MCF 10A (cell line): Measurements from ENCODE around the gene TNFSF9. TPM values are rescaled to one million over a fixed set of nuclear protein-coding genes. Genes with fewer than 3 reads are reported as not detected.

Source experiments
- BruUV-seq: library from RNA; stranded (reverse); fragments of 400-500 nt; replicated peaks from 2 replicates; lab custom pipeline; 2021; lab: Mats Ljungman, UMichigan
- CTCF ChIA-PET: fragments of 300-600 bp; sonication (Branson Sonifier 250); formaldehyde crosslinking; extraction: SDS; loops from one replicate; lab custom pipeline; 2021; ENCODE audit warnings: antibody characterized with exemption, inconsistent platforms; lab: Yijun Ruan, JAX
- POLR2A ChIA-PET: fragments of 300-600, 350-650 bp; sonication (Branson Sonifier 250); formaldehyde crosslinking; extraction: SDS; loops from one replicate; lab custom pipeline; 2020; ENCODE audit warnings: antibody characterized with exemption, inconsistent platforms; lab: Yijun Ruan, JAX
- DNase-seq: peaks from one replicate; pipeline ENCODE4 v3.0.0-alpha.2; 2018; ENCODE audit not compliant: unreplicated experiment
- H3K27ac Mint-ChIP-seq: one replicate; pipeline ENCODE4 v1.8.0; 2022; ENCODE audit warnings: mild to moderate bottlenecking, low read depth, mixed read lengths; ENCODE audit not compliant: unreplicated experiment
- H3K27me3 Mint-ChIP-seq: one replicate; pipeline ENCODE4 v1.8.0; 2022; ENCODE audit warnings: mixed read lengths; ENCODE audit not compliant: insufficient read depth, unreplicated experiment
- H3K36me3 Mint-ChIP-seq: one replicate; pipeline ENCODE4 v1.8.0; 2022; ENCODE audit warnings: mild to moderate bottlenecking, moderate library complexity, mixed read lengths; ENCODE audit not compliant: insufficient read depth, unreplicated experiment
- H3K4me1 Mint-ChIP-seq: one replicate; pipeline ENCODE4 v1.8.0; 2022; ENCODE audit warnings: mixed read lengths; ENCODE audit not compliant: insufficient read depth, unreplicated experiment
- H3K4me3 Mint-ChIP-seq: one replicate; pipeline ENCODE4 v1.8.0; 2022; ENCODE audit warnings: mild to moderate bottlenecking, moderate library complexity, mixed read lengths; ENCODE audit not compliant: unreplicated experiment
- H3K9me3 Mint-ChIP-seq: one replicate; pipeline ENCODE4 v1.8.0; 2022; ENCODE audit warnings: mixed read lengths; ENCODE audit not compliant: unreplicated experiment
- intact Hi-C: fragments of 100-400 bp; cut with micrococcal nuclease; formaldehyde crosslinking; loops from 2 replicates; pipeline ENCODE4 v1.14.1; 2022
- total RNA-seq: library from RNA; stranded (reverse); gene quantifications from 2 replicates; pipeline ENCODE4 v1.2.3, GENCODE V29; 2022
- TF ChIP-seq, protein P1 (sequence below): fragments of 200-600 bp; IDR thresholded peaks from one replicate; pipeline ENCODE4 v1.8.0; 2022; ENCODE audit warnings: antibody characterized with exemption, mild to moderate bottlenecking; ENCODE audit not compliant: unreplicated experiment

The TNFSF9 gene
- total RNA-seq, 1 experiment from 2014 or later, result 6.2 TPM

GRCh38 chr19:6498294-6499036 lies 32.4 kb upstream of the TNFSF9 start:
- intact Hi-C loops, result no loop called here
- no peaks in the 10 kb centered on the region for H3K4me1 Mint-ChIP-seq
- ChIA-PET POLR2A (no interaction called here), CTCF (no interaction called here)
- H3K4me3 Mint-ChIP-seq, result no peak overlapping the region
- H3K36me3 Mint-ChIP-seq, result no peaks in the 10 kb centered on the region
- no TSS peak for BruUV-seq
- DNase-seq, result no peak
- no peaks in the 10 kb centered on the region for H3K9me3 Mint-ChIP-seq
- H3K27ac Mint-ChIP-seq, result no peak overlapping the region
- peaks cover 12% of the 10 kb centered on the region for H3K27me3 Mint-ChIP-seq
- TF ChIP-seq, protein P1, sequence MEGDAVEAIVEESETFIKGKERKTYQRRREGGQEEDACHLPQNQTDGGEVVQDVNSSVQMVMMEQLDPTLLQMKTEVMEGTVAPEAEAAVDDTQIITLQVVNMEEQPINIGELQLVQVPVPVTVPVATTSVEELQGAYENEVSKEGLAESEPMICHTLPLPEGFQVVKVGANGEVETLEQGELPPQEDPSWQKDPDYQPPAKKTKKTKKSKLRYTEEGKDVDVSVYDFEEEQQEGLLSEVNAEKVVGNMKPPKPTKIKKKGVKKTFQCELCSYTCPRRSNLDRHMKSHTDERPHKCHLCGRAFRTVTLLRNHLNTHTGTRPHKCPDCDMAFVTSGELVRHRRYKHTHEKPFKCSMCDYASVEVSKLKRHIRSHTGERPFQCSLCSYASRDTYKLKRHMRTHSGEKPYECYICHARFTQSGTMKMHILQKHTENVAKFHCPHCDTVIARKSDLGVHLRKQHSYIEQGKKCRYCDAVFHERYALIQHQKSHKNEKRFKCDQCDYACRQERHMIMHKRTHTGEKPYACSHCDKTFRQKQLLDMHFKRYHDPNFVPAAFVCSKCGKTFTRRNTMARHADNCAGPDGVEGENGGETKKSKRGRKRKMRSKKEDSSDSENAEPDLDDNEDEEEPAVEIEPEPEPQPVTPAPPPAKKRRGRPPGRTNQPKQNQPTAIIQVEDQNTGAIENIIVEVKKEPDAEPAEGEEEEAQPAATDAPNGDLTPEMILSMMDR, result no peak

GRCh38 chr19:6499052-6499790 lies 31.6 kb upstream of the TNFSF9 start:
- ChIA-PET POLR2A (interaction anchor here (0.6 kb wide), 1 partner anchor 78 kb away, joined by 3 read pairs; no protein-coding TSS in a partner anchor), CTCF (no interaction called here)
- Mint-ChIP-seq H3K27me3 (peaks cover 12% of the 10 kb centered on the region), H3K36me3 (no peaks in the 10 kb centered on the region), H3K4me1 (no peaks in the 10 kb centered on the region), H3K9me3 (no peaks in the 10 kb centered on the region), H3K27ac (no peak overlapping the region), H3K4me3 (no peak overlapping the region)
- no peak for DNase-seq
- intact Hi-C loops, result no loop called here
- no TSS peak for BruUV-seq
- TF ChIP-seq, protein P1, result no peak

- BruUV-seq, result no TSS peak
- CTCF ChIA-PET, result interaction anchor here (0.5 kb wide), 1 partner anchor 131 kb away, joined by 3 read pairs; no protein-coding TSS in a partner anchor
- no peak overlapping the region for H3K27ac Mint-ChIP-seq
Measured at GRCh38 chr19:6500837-6501739, 29.7 kb upstream of the TNFSF9 start.

More at GRCh38 chr19:6500837-6501739, 29.7 kb upstream of the TNFSF9 start:
- Mint-ChIP-seq H3K4me1 (no peaks in the 10 kb centered on the region), H3K4me3 (peak overlapping the region; percentile 35), H3K9me3 (no peaks in the 10 kb centered on the region), H3K36me3 (no peaks in the 10 kb centered on the region), H3K27me3 (peaks cover 12% of the 10 kb centered on the region)
- TF ChIP-seq, protein P1, result no peak
- intact Hi-C loops, result no loop called here
- no peak for DNase-seq
- POLR2A ChIA-PET, result no interaction called here
